ENCODE data around the gene FDX2.

DNA sequence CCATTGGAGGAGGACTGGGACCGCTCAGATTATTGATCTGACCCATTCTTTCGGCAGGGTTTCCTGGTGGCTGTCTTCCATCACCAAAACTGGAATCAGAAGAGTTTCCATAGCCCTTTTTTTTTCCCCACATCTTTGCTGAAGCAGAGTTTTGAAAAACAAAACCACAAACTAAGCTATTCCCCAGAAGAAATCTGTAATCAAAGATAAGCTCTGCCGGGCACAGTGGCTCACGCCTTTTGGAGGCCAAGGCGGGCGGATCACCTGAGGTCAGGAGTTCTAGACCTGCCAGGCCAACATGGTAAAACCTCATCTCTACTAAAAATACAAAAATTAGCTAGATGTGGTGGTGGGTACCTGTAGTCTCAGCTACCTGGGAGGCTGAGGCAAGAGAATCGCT, 49.1 kb downstream of the FDX2 start:
- TF ChIP-seq, protein P1, sequence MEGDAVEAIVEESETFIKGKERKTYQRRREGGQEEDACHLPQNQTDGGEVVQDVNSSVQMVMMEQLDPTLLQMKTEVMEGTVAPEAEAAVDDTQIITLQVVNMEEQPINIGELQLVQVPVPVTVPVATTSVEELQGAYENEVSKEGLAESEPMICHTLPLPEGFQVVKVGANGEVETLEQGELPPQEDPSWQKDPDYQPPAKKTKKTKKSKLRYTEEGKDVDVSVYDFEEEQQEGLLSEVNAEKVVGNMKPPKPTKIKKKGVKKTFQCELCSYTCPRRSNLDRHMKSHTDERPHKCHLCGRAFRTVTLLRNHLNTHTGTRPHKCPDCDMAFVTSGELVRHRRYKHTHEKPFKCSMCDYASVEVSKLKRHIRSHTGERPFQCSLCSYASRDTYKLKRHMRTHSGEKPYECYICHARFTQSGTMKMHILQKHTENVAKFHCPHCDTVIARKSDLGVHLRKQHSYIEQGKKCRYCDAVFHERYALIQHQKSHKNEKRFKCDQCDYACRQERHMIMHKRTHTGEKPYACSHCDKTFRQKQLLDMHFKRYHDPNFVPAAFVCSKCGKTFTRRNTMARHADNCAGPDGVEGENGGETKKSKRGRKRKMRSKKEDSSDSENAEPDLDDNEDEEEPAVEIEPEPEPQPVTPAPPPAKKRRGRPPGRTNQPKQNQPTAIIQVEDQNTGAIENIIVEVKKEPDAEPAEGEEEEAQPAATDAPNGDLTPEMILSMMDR (conservative IDR thresholded peaks at IDR 0.05; ENCODE audit: low read depth in 2 of 2): no peak
- no peak for TF ChIP-seq ZNF331 (CRISPR knock-in tag; IDR thresholded peaks at IDR 0.05; ENCODE audit: low read depth)
- no peak for TF ChIP-seq EZH2 (IDR thresholded peaks at IDR 0.05; ENCODE audit: low read depth, unreplicated experiment)
- TF ChIP-seq EZH2phosphoT487 (IDR thresholded peaks at IDR 0.05; ENCODE audit: unreplicated experiment): no peak
- no peak for TF ChIP-seq POLR2AphosphoS5 (IDR thresholded peaks at IDR 0.05; ENCODE audit: low read depth)
- TF ChIP-seq CREB1 (CRISPR knock-in tag; IDR thresholded peaks at IDR 0.05; ENCODE audit: low read depth): no peak
- TF ChIP-seq, protein P2, sequence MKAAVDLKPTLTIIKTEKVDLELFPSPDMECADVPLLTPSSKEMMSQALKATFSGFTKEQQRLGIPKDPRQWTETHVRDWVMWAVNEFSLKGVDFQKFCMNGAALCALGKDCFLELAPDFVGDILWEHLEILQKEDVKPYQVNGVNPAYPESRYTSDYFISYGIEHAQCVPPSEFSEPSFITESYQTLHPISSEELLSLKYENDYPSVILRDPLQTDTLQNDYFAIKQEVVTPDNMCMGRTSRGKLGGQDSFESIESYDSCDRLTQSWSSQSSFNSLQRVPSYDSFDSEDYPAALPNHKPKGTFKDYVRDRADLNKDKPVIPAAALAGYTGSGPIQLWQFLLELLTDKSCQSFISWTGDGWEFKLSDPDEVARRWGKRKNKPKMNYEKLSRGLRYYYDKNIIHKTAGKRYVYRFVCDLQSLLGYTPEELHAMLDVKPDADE (IDR thresholded peaks at IDR 0.05): no peak
- TF ChIP-seq JUNB (IDR thresholded peaks at IDR 0.05; ENCODE audit: unreplicated experiment): no peak
- TF ChIP-seq STAT1 (IDR thresholded peaks at IDR 0.05; ENCODE audit: unreplicated experiment): no peak
- TF ChIP-seq, protein P3, sequence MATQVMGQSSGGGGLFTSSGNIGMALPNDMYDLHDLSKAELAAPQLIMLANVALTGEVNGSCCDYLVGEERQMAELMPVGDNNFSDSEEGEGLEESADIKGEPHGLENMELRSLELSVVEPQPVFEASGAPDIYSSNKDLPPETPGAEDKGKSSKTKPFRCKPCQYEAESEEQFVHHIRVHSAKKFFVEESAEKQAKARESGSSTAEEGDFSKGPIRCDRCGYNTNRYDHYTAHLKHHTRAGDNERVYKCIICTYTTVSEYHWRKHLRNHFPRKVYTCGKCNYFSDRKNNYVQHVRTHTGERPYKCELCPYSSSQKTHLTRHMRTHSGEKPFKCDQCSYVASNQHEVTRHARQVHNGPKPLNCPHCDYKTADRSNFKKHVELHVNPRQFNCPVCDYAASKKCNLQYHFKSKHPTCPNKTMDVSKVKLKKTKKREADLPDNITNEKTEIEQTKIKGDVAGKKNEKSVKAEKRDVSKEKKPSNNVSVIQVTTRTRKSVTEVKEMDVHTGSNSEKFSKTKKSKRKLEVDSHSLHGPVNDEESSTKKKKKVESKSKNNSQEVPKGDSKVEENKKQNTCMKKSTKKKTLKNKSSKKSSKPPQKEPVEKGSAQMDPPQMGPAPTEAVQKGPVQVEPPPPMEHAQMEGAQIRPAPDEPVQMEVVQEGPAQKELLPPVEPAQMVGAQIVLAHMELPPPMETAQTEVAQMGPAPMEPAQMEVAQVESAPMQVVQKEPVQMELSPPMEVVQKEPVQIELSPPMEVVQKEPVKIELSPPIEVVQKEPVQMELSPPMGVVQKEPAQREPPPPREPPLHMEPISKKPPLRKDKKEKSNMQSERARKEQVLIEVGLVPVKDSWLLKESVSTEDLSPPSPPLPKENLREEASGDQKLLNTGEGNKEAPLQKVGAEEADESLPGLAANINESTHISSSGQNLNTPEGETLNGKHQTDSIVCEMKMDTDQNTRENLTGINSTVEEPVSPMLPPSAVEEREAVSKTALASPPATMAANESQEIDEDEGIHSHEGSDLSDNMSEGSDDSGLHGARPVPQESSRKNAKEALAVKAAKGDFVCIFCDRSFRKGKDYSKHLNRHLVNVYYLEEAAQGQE (IDR thresholded peaks at IDR 0.05; ENCODE audit: unreplicated experiment): no peak
- no peak for TF ChIP-seq ZNF114 (CRISPR knock-in tag; IDR thresholded peaks at IDR 0.05)
